ENCODE results near the gene ETV7. TPM values are rescaled to one million over a fixed set of nuclear protein-coding genes. Genes with fewer than 3 reads are reported as not detected.

ETV7 gene
- total RNA-seq, 3 donors from 2014 or later: 2.6 to 5.7 (median 2.8) TPM

GRCh38 chr6:36317623-36318022 lies 69.8 kb downstream of the ETV7 start:
- intact Hi-C loops (cut with DNase I, micrococcal nuclease): no loop called here
- Histone ChIP-seq H3K9me3 (no peaks in the 10 kb centered on the region), H3K4me3 (no peak overlapping the region), H3K4me1 (ENCODE audit: low read depth) (peaks cover 35% of the 10 kb centered on the region), H3K36me3 (ENCODE audit: low read depth) (no peaks in the 10 kb centered on the region)
- TF ChIP-seq, protein P1, sequence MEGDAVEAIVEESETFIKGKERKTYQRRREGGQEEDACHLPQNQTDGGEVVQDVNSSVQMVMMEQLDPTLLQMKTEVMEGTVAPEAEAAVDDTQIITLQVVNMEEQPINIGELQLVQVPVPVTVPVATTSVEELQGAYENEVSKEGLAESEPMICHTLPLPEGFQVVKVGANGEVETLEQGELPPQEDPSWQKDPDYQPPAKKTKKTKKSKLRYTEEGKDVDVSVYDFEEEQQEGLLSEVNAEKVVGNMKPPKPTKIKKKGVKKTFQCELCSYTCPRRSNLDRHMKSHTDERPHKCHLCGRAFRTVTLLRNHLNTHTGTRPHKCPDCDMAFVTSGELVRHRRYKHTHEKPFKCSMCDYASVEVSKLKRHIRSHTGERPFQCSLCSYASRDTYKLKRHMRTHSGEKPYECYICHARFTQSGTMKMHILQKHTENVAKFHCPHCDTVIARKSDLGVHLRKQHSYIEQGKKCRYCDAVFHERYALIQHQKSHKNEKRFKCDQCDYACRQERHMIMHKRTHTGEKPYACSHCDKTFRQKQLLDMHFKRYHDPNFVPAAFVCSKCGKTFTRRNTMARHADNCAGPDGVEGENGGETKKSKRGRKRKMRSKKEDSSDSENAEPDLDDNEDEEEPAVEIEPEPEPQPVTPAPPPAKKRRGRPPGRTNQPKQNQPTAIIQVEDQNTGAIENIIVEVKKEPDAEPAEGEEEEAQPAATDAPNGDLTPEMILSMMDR (IDR thresholded peaks at IDR 0.05): no peak
- ATAC-seq (no peak), DNase-seq (no peak)

Other genes with a start within 250 kb of the ETV7 start
- gene BRPF3, start 190.9 kb downstream of the ETV7 start, total RNA-seq: 10 to 100 TPM; 74.8 to 84.6 (median 75.9) TPM
- gene PNPLA1, start 117.6 kb downstream of the ETV7 start, total RNA-seq: under 1 TPM; 0.19 to 0.38 (median 0.27) TPM
- 10 to 100 TPM in 2 of 3 donors, 1 to 10 TPM in 1; 8.1 to 17.4 (median 12.6) TPM for gene BNIP5, start 50.8 kb downstream of the ETV7 start, total RNA-seq
- gene PXT1, start 55.2 kb upstream of the ETV7 start, total RNA-seq: not detected
- 10 to 100 TPM; 24.4 to 40.5 (median 28.0) TPM for gene KCTD20, start 55.3 kb upstream of the ETV7 start, total RNA-seq
- gene STK38, start 159.8 kb upstream of the ETV7 start, total RNA-seq: 10 to 100 TPM; 67.3 to 80.7 (median 69.9) TPM
- gene SRSF3, start 206.7 kb upstream of the ETV7 start, total RNA-seq: 100 to 1,000 TPM; 176 to 243 (median 229) TPM